GM21447 (cell line): Measurements from ENCODE around the gene ABLIM2.

Source experiments
- ATAC-seq: cut with Tn5 transposase; IDR thresholded peaks from one replicate; pipeline ENCODE4 v1.9.1; 2021; ENCODE audit not compliant: unreplicated experiment

Gene ABLIM2

GRCh38 chr4:8050555-8051206 is 107.9 kb downstream of the ABLIM2 start:
- ATAC-seq: no peak

GRCh38 chr4:8050180-8050554 is 108.4 kb downstream of the ABLIM2 start:
- ATAC-seq: no peak

- ATAC-seq: no peak
These were observed 109.5 kb downstream of the ABLIM2 start for GRCh38 chr4:8048856-8049676.

GRCh38 chr4:8047837-8048678 is 110.6 kb downstream of the ABLIM2 start:
- ATAC-seq: no peak

- no peak for ATAC-seq
These were observed 111.6 kb downstream of the ABLIM2 start for GRCh38 chr4:8046925-8047541.

- ATAC-seq: no peak
These were observed 112.7 kb downstream of the ABLIM2 start for GRCh38 chr4:8045909-8046308.

- no peak for ATAC-seq
These were observed 113.9 kb downstream of the ABLIM2 start for GRCh38 chr4:8044699-8045098.

- no peak for ATAC-seq
These were observed 114.4 kb downstream of the ABLIM2 start for GRCh38 chr4:8044244-8044643.

GRCh38 chr4:8043596-8043995 is 115.0 kb downstream of the ABLIM2 start:
- no peak for ATAC-seq

GRCh38 chr4:8041868-8042267 is 116.7 kb downstream of the ABLIM2 start:
- ATAC-seq: no peak

GRCh38 chr4:8041172-8041571 is 117.4 kb downstream of the ABLIM2 start:
- ATAC-seq: no peak

GRCh38 chr4:8040607-8041006 is 118.0 kb downstream of the ABLIM2 start:
- ATAC-seq: no peak

- ATAC-seq: no peak
These were observed 118.8 kb downstream of the ABLIM2 start for GRCh38 chr4:8039853-8040252.

GRCh38 chr4:8039290-8039689 is 119.3 kb downstream of the ABLIM2 start:
- ATAC-seq: no peak

- ATAC-seq: no peak
These were observed 119.8 kb downstream of the ABLIM2 start for GRCh38 chr4:8038719-8039251.

GRCh38 chr4:8038083-8038482 is 120.5 kb downstream of the ABLIM2 start:
- no peak for ATAC-seq

- no peak for ATAC-seq
These were observed 121.4 kb downstream of the ABLIM2 start for GRCh38 chr4:8037150-8037769.

- no peak for ATAC-seq
These were observed 123.2 kb downstream of the ABLIM2 start for GRCh38 chr4:8035371-8035780.

- ATAC-seq: no peak
These were observed 124.6 kb downstream of the ABLIM2 start for GRCh38 chr4:8033829-8034528.
